CD4-positive, alpha-beta T cell treated with Interleukin-12 subunit alpha and Interleukin-12 subunit beta, for 1 hour (primary cell): ENCODE data around the gene HSD11B1.

Source experiments
- DNase-seq: peaks from one replicate; pipeline ENCODE4 v3.0.0-alpha.2; 2020

Gene HSD11B1

DNA sequence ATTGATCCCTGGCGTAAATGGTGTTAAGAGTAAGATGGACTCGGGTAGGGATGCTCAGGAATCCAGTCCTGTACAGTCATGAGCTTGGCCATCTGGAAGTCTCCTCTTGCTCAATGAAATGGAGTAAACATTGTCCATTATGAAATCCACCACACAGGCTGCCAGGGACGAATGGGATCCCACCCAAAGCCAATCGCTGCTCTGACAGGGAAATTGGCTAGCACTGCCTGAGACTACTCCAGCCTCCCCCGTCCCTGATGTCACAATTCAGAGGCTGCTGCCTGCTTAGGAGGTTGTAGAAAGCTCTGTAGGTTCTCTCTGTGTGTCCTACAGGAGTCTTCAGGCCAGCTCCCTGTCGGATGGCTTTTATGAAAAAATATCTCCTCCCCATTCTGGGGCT lies at the start of gene HSD11B1:
Gene HSD11B1 (plus strand): TSS at position 263 of the 400 bp plus-strand sequence. CDS start 97 bp downstream, at position 360.
- no peak for DNase-seq

DNA sequence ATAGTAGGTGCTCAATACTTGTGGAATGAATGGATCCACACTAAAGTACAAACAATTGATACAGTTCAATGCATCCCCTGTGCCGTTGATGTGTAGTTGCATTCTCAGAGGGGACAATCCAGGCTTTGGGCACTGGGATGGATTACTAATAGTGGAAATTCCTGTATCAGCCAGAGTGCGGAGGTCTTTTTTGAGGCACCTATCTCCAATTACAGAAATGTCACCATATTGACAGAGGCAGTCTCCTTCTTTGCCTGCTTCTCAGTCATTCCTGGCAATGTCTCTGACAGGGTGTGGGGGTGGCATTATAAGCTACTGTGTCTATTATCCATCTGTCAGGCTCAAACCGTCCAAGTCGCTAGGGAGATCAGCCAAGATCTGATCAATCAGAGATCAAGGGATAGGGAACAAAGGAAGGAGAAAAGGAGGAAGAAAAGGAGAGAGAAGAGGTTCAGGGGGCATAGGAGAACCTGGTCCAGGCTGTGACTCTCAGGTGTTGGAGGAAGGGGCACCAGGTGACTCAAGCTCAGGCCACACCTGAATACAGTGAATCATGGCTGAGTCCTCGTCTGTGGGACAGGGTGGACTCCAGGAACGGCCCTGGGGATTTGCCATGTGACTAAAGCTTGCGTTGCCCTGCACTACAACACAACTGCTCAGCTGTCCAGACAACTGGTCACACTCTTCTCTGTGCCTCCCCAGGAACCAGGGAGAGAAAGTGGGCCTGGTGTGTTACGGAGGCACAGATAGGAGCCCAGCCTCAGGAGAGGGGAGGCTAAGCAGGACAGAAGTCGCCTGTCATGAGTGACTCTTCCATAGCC lies 49.0 kb upstream of the HSD11B1 start:
- no peak for DNase-seq

GRCh38 chr1:209657140-209657879 lies 47.3 kb upstream of the HSD11B1 start:
- no peak for DNase-seq

DNA sequence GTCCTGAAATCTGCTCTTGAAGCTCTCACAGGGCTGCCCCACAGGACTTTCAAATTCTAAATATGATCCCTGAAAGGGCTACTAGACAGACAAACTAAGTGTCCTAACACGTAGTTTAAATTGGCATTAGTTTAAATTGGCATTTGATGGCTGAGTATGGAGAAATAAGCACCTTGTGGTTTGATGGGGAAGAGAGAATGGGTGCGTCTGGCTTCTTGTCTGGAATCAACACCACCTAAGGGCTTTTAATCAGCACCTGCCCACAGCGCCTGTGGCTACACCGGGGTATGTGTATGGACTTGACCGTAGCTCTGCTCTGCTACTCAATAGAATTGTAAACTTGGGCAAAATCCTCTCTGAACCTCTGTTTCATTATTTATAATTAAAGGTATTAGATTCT lies 46.7 kb upstream of the HSD11B1 start:
- DNase-seq: no peak

- no peak for DNase-seq
These were observed 44.7 kb upstream of the HSD11B1 start for GRCh38 chr1:209659909-209660308.

DNA sequence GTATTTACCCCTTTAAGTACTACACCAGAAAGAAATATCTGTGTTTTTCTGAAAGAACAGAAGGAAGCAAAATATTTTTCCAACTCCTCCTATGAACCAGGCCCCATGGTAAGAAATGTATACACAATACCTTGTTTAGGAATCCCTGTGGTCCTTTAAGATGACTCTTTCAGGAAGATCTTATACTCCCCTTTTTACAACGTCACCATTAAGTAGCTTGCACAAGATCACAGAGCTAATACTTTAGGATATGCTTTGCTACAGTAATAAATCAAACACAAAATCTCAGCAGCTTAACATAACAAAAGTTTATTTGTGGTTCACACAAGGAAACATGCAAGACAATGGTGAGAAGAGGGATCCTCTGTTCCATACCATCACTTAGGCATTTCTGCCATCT lies 43.6 kb upstream of the HSD11B1 start:
- DNase-seq: no peak

DNA sequence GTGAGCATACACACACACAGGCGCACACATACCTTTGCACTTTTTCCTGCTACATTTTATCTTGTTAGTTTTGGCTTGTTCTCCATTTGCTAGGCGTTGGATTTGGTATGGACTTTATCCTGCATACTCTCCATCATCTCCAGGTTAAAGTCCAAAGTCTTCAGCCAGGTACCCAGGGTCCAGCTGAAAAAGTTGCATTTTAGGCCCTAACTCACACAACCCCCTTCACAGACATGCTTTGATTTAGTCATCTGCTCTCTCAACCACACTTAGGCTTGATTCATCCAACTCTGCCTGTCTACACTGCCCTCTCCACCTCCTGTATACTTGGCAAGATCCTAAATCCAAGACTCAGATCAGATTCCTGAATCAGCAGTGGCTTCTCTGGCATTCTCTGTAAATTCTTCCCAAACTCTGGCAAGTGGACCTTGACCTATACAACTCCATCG lies 41.7 kb upstream of the HSD11B1 start:
- DNase-seq: no peak

DNA sequence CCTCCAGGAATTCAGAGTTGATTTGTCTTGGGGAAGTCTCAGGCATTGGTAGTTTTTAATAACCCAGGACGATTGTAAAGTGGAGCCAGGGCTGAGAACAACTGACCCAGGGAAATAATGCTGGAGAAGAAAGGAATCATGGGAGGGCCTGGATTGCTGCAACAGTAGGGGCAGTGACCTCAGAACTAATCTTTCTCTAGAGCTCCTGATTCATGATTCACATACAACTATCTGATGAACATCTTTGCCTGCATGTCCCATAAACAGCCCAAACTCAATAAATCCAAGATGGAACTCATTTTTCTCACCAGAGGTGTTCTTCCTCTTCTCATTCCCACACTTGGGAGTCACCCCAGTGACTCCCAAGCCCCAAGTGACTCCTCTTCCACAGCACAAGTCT lies 37.5 kb upstream of the HSD11B1 start:
- DNase-seq: no peak

- DNase-seq: no peak
These were observed 36.9 kb upstream of the HSD11B1 start for GRCh38 chr1:209667708-209668107.

GRCh38 chr1:209670441-209671082 lies 34.1 kb upstream of the HSD11B1 start:
- no peak for DNase-seq

DNA sequence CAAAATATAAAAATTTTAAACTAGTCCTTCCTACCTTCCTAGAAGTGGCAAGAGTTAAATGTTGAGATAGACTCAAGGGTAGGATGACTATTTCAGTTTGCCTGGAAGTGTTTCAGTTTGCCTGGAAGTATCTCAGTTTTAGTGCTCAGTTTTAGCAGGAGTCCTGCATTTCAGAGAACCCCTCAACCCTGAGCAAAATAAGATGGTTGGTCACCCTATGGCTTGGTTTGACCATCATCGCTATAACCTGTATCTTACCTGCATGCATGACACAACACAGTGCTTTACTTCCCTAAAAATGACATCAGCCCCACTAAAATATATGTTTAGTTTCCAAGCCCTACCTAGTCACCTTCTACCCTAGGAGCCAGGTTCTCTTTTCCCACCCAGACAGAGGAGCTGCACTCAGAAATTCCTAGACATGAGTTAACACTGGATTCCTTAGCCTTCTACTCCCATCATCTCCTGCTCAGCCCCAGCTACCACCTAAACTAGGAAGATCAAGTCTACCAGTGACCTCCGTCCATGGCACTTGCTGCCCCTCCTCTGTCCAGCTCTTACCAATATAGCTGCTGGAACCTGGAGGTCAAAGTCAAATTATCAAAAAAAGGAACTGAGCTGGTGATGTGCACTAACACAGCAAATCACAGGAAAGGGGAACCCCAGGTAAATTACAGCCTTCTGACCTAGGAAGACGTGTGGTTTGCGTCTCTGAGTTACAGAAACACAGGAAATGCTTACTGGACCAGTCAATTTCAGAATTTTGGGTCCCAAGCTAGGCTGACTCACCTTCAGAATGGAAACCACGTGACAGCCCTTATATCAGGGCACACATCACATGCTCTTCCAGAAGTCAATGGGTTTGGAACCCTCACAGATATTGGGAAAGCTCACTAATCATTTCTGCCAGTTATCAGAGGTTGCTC lies 31.7 kb upstream of the HSD11B1 start:
- DNase-seq: peak; percentile 59

- no peak for DNase-seq
These were observed 30.8 kb upstream of the HSD11B1 start for GRCh38 chr1:209673631-209674417.

GRCh38 chr1:209674957-209675564 lies 29.6 kb upstream of the HSD11B1 start, which contains the start of gene G0S2:
TSS of gene G0S2 (plus strand) at chr1:209675412. CDS start at chr1:209675685, 273 bp downstream.
- peak; percentile 30 for DNase-seq

DNA sequence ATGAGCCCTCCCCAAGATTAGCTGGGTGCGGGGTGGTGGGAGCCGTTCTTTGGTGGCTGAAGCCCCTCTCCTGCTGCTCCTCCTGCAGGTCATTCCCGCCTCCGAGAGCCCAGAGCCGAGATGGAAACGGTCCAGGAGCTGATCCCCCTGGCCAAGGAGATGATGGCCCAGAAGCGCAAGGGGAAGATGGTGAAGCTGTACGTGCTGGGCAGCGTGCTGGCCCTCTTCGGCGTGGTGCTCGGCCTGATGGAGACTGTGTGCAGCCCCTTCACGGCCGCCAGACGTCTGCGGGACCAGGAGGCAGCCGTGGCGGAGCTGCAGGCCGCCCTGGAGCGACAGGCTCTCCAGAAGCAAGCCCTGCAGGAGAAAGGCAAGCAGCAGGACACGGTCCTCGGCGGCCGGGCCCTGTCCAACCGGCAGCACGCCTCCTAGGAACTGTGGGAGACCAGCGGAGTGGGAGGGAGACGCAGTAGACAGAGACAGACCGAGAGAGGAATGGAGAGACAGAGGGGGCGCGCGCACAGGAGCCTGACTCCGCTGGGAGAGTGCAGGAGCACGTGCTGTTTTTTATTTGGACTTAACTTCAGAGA lies 29.0 kb upstream of the HSD11B1 start:
- no peak for DNase-seq

- DNase-seq: no peak
These were observed 25.6 kb upstream of the HSD11B1 start for GRCh38 chr1:209678981-209679539.

GRCh38 chr1:209685821-209686220 lies 18.8 kb upstream of the HSD11B1 start:
- peak; percentile 55 for DNase-seq

- no peak for DNase-seq
These were observed 18.3 kb upstream of the HSD11B1 start for GRCh38 chr1:209686322-209686721.

DNA sequence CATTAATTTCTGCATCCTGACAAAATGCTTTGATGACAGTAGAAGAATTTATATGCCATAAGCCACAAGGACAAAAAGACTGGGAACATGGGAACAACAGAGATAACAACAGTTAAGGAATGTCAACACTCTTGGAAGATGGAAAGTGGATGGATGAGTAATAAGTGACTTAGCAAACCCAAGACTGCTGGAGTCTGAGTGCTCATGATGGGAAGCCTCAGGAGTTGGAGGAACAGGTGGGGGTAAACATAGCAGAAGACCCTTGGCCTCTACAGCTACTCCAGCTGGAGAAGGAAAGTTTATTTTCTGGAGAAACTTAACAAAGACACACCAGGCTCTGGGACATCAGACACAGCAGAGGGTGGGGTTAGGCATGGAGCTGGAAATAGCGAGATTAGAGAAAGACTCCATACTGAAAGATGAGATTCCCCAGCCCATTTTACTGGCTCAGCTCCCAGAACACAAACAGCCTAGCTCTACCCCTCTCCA lies 15.9 kb upstream of the HSD11B1 start:
- no peak for DNase-seq

GRCh38 chr1:209689477-209689876 lies 15.2 kb upstream of the HSD11B1 start:
- DNase-seq: no peak

- DNase-seq: no peak
These were observed 13.4 kb upstream of the HSD11B1 start for GRCh38 chr1:209691237-209691636.
